GM18873 (cell line): ENCODE data around the gene CDC16.
"Not testable (repeated sequence)": the region's sequence is repeated elsewhere in the genome, so short reads cannot be mapped to it uniquely, and the experiment has no call there.

Source experiments
- ATAC-seq: cut with Tn5 transposase; IDR thresholded peaks from one replicate; pipeline ENCODE4 v1.9.1; 2021; ENCODE audit warnings: mild to moderate bottlenecking, moderate library complexity, moderate number of reproducible peaks; ENCODE audit not compliant: unreplicated experiment, low FRiP score

Gene CDC16

GRCh38 chr13:114260814-114261213 lies 26.1 kb downstream of the CDC16 start:
- ATAC-seq = no peak

- no peak for ATAC-seq
Measured at GRCh38 chr13:114261328-114261965, 26.8 kb downstream of the CDC16 start.

- no peak for ATAC-seq
Measured at GRCh38 chr13:114263578-114263977, 28.9 kb downstream of the CDC16 start.

GRCh38 chr13:114264313-114264712 lies 29.6 kb downstream of the CDC16 start:
- not testable (repeated sequence) for ATAC-seq

GRCh38 chr13:114264886-114265611 lies 30.4 kb downstream of the CDC16 start:
- no peak for ATAC-seq

GRCh38 chr13:114266241-114266640 lies 31.5 kb downstream of the CDC16 start:
- ATAC-seq = no peak

GRCh38 chr13:114268344-114269280 lies 33.9 kb downstream of the CDC16 start:
- ATAC-seq = no peak

- no peak for ATAC-seq
Measured at GRCh38 chr13:114269281-114269770, 34.6 kb downstream of the CDC16 start.

GRCh38 chr13:114272977-114273376 lies 38.3 kb downstream of the CDC16 start:
- ATAC-seq = no peak

- no peak for ATAC-seq
Measured at GRCh38 chr13:114275304-114275703, 40.6 kb downstream of the CDC16 start.

- ATAC-seq = no peak
Measured at GRCh38 chr13:114279146-114279545, 44.4 kb downstream of the CDC16 start.

- ATAC-seq = no peak
Measured at GRCh38 chr13:114279758-114280355, 45.2 kb downstream of the CDC16 start.

GRCh38 chr13:114281351-114282040 lies 46.8 kb downstream of the CDC16 start, which contains the start of gene UPF3A:
Gene UPF3A (plus strand): TSS chr13:114281601. CDS start chr13:114281640, 39 bp downstream.
- peak; percentile 48 for ATAC-seq

GRCh38 chr13:114282041-114282670 lies 47.5 kb downstream of the CDC16 start:
- peak; percentile 45 for ATAC-seq

- no peak for ATAC-seq
Measured at GRCh38 chr13:114283576-114283975, 48.9 kb downstream of the CDC16 start.

GRCh38 chr13:114284680-114285079 lies 50.0 kb downstream of the CDC16 start:
- no peak for ATAC-seq

GRCh38 chr13:114285166-114285808 lies 50.6 kb downstream of the CDC16 start:
- no peak for ATAC-seq

GRCh38 chr13:114286808-114287207 lies 52.1 kb downstream of the CDC16 start:
- no peak for ATAC-seq

GRCh38 chr13:114288157-114288591 lies 53.5 kb downstream of the CDC16 start:
- no peak for ATAC-seq
